Embryonic facial prominence (tissue), 1 donor: ENCODE results near the gene P4HTM.

Source experiments
- DNase-seq: peaks from one replicate; pipeline ENCODE4 v3.0.0-alpha.2; 2016; ENCODE audit errors: extremely low spot score

The P4HTM gene

GRCh38 chr3:48989796-48990635, at the start of gene P4HTM:
TSS of gene P4HTM (plus strand) at chr3:48990241. CDS start at chr3:48990257, 16 bp downstream.
- DNase-seq: peak; percentile 74

GRCh38 chr3:48945432-48945831, 44.6 kb upstream of the P4HTM start:
- no peak for DNase-seq

DNA sequence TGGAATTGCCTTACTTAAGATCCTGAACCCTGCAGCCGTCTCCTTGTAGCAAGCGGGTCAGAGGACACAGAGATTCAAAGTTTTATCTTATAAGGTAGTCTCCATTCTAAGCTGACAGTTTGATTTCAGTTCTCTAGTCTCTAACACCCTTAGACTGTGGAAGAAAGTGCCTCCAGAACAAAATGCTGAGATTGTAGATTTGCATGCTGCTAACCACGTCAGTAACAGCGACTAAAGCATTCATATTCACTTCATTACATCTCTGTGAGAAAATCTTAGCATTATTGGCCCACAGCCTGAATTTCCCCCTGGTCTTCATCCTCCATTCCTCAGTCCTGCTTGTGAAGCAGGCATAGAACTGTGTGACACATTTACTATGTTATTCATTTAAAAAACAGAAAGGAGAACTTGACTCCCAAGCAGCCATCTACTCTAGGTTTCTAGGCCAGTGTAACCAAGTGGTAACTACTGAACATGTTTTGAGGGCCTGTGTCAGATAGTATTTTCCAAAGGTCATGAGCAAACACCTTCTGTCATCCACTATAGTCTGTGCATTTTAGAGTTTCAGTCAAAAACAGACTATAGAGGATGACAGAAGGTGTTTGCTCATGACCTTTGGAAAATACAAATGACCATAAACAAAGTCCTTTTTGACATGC, 44.0 kb upstream of the P4HTM start:
- DNase-seq: no peak

DNA sequence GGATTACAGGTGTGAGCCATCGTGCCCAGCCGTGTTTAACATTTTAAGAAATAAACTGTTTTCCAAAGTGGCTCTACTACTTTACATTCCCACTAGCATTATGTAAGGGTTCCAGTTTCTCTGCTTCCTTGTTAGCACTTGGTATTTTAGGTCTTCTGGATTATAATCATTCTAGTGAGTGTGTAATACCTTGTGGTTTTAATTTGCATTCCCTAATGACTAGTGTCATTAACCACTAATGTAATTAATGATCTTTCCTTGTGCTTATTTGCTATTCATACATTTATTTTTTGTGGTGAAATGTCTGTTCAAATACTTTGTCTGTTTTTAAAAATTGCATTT, 40.7 kb upstream of the P4HTM start:
- no peak for DNase-seq

DNA sequence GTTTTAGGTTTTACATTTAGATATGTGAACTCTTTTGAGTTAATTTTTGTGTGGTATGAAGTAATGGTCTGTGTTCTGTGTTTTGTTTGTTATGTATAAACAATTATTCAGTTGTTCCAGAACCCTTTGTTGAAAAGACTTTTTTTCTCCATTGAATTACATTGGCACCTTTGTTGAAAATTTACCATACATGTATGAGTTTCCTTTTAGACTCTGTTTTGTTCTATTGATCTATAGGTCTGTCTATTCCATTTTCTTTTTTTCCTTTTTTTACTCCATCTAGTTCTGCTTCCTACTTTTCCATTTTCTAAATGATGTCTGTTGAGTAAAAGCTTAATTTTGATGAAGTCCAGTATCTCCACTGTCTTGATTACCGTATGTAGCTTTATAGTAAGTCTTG, 40.0 kb upstream of the P4HTM start:
- DNase-seq: no peak

DNA sequence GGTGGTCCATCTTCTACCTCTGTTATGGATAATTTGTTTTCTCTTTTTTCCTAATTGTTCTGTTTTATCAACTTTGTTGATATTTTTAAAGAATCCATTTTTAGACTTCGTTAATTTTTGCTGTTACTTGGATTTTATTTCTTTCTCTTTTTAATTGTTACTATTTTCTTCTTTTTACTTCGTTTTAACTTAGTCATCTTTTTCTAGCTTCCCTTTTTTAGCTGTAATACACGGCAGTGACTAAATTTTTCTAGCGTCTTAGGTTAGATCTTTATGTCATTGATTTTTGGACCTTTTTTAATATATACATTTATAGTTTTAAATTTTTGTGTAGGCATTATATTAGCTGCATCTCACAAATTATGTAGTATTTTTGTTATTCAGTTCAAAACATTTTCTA, 38.3 kb upstream of the P4HTM start:
- no peak for DNase-seq

- no peak for DNase-seq
These were observed 37.4 kb upstream of the P4HTM start for GRCh38 chr3:48952510-48953118.

DNA sequence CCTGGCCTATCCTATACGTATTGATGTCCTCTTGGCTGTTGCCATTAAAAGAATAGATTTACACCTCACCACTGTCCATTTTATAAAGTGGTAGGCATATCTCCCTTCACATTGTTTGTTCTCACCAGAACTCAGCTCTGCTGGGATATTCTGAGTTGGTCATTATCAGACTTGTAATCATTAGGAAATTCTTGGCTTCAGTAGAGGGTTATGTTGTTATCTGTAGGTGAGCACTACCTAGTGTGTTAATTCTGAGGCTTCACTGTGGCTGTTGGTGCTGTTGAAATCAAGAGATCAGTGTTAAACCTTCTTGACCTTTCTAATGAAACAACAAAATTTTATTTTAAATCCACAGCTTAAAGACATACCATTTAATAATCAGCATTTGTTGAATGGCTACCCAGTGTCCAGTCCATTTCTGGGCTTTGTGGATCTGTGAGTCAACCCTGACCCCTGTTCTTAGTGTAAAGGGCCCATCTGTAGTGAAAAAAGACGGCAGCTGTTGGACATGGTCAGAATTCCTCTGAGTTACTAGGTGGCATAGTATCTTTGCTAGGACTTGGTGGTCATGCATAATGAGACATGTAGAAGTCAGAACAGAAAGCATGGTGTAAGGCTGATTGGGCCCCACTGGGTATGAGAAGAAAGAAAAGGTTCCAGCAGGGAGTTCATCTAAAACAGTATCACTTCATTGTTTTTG, 32.9 kb upstream of the P4HTM start:
- DNase-seq: no peak

- no peak for DNase-seq
These were observed 29.1 kb upstream of the P4HTM start for GRCh38 chr3:48960841-48961413.

- no peak for DNase-seq
These were observed 27.7 kb upstream of the P4HTM start for GRCh38 chr3:48962340-48962739.

- DNase-seq: no peak
These were observed 27.1 kb upstream of the P4HTM start for GRCh38 chr3:48962939-48963338.

DNA sequence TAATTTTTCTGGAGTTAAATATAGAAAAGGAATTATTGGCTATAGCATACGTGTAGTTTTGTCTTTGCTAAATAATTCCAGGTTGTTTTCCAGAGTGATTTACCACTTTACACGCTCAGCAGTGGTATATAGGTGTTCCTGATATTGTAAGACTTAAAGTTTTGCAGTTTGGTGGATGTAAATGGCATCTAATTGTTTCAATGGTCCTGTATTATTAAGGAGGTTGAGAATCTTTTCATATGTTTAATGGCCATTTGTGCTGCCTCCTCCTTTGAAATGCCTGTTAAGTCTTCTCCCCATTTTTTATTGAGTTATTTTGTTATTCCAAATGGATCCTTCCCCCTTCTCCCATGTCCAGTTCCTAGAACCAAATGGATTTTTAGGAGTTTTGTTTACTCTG, 26.4 kb upstream of the P4HTM start:
- no peak for DNase-seq

DNA sequence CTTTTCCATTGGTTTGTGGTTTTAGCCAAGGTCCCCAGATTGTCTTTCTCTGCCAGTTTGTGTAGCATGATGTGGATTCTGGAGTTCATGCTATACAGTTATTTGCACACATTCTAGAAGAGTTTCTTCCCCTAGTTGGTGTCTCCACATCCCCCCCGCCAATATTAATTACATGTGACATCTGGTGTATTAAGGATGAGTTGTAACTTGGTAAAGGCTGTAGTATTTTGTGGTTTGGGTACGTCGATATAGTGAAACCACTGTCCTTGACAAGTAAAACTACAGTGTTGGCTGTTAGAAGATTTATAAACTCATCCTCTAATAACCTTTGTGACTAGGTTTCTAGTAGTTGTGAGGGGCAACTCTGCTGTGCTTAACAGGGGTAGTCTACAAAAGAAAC, 23.7 kb upstream of the P4HTM start:
- DNase-seq: no peak

DNA sequence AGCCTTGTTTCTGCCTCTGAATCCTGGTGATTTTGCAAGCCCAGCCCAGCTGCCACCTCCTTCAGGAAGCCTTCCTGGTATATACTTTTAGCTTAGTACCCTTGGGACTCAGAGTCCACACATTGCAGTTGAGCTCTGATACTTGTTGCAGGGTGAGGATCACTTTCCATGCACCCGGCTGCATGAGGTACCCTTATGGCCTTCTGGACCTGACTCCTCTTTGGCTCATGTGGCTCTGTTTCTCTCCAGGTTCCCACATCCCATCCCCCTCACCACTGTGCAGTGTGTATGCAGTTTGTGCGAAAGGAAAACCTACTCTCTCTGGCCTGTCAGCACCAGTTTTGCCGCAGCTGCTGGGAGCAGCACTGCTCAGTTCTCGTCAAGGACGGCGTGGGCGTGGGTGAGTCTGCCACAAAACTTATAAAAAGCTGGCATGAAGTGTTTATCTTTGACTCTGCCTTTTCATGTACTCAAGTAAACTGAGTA, 23.1 kb upstream of the P4HTM start:
- no peak for DNase-seq

DNA sequence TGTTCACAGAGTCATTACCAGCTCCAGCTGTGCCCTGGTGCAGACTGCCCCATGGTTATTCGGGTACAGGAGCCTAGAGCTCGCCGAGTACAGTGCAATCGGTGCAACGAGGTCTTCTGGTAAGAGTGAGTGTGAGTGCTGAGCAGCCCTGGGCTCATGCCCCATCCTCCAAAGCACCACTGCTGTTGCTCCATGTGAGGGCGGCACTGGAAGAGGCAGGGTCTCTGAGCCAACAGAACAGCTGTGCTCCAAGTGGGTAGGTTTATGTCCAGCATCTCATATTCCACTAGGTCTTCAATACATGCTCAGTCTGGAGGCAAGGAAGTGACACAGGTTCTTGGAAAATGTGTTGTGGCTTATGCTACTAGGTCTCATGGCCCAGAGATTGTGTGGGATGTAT, 19.5 kb upstream of the P4HTM start:
- DNase-seq: no peak

- DNase-seq: no peak
These were observed 15.8 kb upstream of the P4HTM start for GRCh38 chr3:48974076-48974864.

DNA sequence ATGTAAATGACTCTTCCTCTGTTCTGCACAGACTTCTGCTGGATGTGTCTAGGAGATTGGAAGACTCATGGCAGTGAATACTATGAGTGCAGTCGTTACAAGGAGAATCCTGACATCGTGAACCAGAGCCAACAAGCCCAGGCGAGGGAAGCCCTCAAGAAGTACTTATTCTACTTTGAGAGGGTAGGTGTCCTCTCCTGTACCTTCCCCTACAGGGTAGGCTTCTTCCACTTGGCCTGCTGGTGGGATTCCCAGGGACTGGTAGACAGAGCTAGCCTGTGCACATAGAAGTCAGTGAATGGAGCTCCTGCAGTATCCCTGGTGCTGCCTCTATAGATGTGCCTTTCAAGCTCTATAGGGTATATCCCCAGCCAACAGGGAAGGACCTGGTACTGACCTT, 10.6 kb upstream of the P4HTM start:
- DNase-seq: no peak

DNA sequence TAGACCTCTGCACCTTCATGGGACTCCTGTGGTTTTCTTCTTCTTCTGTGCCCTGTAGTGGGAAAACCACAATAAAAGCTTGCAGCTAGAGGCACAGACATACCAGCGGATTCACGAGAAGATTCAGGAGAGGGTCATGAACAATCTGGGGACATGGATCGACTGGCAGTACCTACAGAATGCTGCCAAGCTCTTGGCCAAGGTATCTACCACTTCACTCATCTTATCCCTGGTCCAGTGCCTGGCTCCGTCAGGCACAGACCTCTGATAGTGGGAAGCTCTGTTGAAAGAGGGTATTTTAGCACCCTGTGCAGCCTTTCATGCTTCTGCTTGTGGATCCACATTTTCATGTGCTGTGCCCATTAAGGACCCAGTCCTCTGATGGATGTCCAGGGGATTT, 9.7 kb upstream of the P4HTM start:
- no peak for DNase-seq

DNA sequence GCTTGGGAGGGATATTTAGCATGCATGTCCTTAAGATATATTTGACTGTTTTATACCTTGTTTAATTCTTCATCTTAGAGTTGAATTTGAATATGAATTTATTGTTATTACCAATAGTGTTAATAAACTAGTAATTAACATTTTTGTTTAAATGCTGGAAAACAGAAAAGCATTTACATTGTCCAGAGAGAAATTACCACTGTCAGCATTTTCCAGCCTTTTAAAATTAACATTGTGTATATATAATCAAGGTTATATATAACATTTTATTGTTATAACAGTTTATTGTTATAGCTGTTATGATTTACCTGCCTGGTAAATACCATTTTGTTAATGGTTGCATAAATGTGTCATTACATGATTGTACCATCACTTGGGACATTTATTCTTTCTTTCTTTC, 8.0 kb upstream of the P4HTM start:
- DNase-seq: no peak

GRCh38 chr3:48982686-48983085, 7.4 kb upstream of the P4HTM start:
- DNase-seq: no peak

- no peak for DNase-seq
These were observed 6.9 kb upstream of the P4HTM start for GRCh38 chr3:48983096-48983495.
